CD14-positive monocyte (primary cell): ENCODE measurements around the gene SLC37A4. TPM values are rescaled to one million over a fixed set of nuclear protein-coding genes. Genes with fewer than 3 reads are reported as not detected.

Experiments used
- DNase-seq, 3 donors: peaks; one replicate each; pipeline ENCODE4 v3.0.0-alpha.2; 2011 to 2022
- H2AFZ ChIP-seq: 2 replicates; pipeline ENCODE4 v1.6.0; 2012; ENCODE audit warnings: mild to moderate bottlenecking, low read depth, low read length, inconsistent platforms; ENCODE audit not compliant: insufficient read depth, poor library complexity, severe bottlenecking
- H3K27ac ChIP-seq, 2 donors: 1 replicate in 1 of 2; 2 replicates in 1 of 2; pipeline ENCODE4 v1.5.1; 2012 to 2013; ENCODE audit warnings: low read length in 2 of 2, control low read depth in 1 of 2, inconsistent platforms in 1 of 2, low read depth in 1 of 2, mild to moderate bottlenecking in 1 of 2
- H3K27me3 ChIP-seq, 2 donors: one replicate each; pipeline versions ENCODE4 v1.6.0 to v1.6.1; 2011 to 2013; ENCODE audit warnings: low read length in 2 of 2; ENCODE audit not compliant: control insufficient read depth in 2 of 2, insufficient read depth in 2 of 2
- H3K36me3 ChIP-seq, 2 donors: replicated peaks in 1 of 2; 1 replicate in 1 of 2; 2 replicates in 1 of 2; pipeline versions ENCODE4 v1.5.1 to v1.6.1; 2012 to 2013; ENCODE audit warnings: low read length in 2 of 2, control low read depth in 1 of 2, inconsistent platforms in 1 of 2, mild to moderate bottlenecking in 1 of 2; ENCODE audit not compliant: insufficient read depth in 2 of 2, control insufficient read depth in 1 of 2
- H3K4me1 ChIP-seq, 2 donors: 1 replicate in 1 of 2; 2 replicates in 1 of 2; pipeline versions ENCODE4 v1.5.1 to v1.6.1; 2012 to 2013; ENCODE audit warnings: low read length in 2 of 2, control low read depth in 1 of 2, inconsistent platforms in 1 of 2, mild to moderate bottlenecking in 1 of 2, moderate library complexity in 1 of 2; ENCODE audit not compliant: insufficient read depth in 2 of 2, control insufficient read depth in 1 of 2
- H3K4me2 ChIP-seq: replicated peaks from 2 replicates; pipeline ENCODE3; 2012; ENCODE audit warnings: low read length, moderate library complexity, mild to moderate bottlenecking; ENCODE audit not compliant: poor library complexity, severe bottlenecking; ENCODE audit errors: extremely low read depth
- H3K4me3 ChIP-seq, 3 experiments: fragments of 200-600 bp in 1 of 3; sonication (generic) in 1 of 3; replicated peaks in 1 of 3; 1 replicate in 2 of 3; 2 replicates in 1 of 3; pipeline ENCODE4 v1.5.1; 2011 to 2013; ENCODE audit warnings: low read length in 3 of 3, mild to moderate bottlenecking in 3 of 3, control low read depth in 2 of 3, low read depth in 2 of 3, inconsistent platforms in 1 of 3, moderate library complexity in 1 of 3
- H3K79me2 ChIP-seq: 2 replicates; pipeline ENCODE4 v1.6.0; 2012; ENCODE audit warnings: mild to moderate bottlenecking, control low read depth, inconsistent platforms, low read length, moderate library complexity; ENCODE audit not compliant: insufficient read depth
- H3K9ac ChIP-seq: 2 replicates; pipeline ENCODE4 v1.6.0; 2017; ENCODE audit warnings: low read length, mild to moderate bottlenecking; ENCODE audit not compliant: insufficient read depth, poor library complexity, severe bottlenecking
- H3K9me3 ChIP-seq, 2 donors: replicated peaks in 1 of 2; 1 replicate in 1 of 2; 2 replicates in 1 of 2; pipeline versions ENCODE4 v1.5.1 to v1.6.1; 2012 to 2013; ENCODE audit warnings: low read length in 2 of 2, control low read depth in 1 of 2; ENCODE audit not compliant: control insufficient read depth in 1 of 2, insufficient read depth in 1 of 2
- H4K20me1 ChIP-seq: 2 replicates; pipeline ENCODE4 v1.6.0; 2012; ENCODE audit warnings: mild to moderate bottlenecking, low read length, control low read depth, moderate library complexity; ENCODE audit not compliant: insufficient read depth
- H3K27ac Mint-ChIP-seq, 7 donors: one replicate each; pipeline ENCODE4 v1.8.0; 2020; ENCODE audit warnings: mild to moderate bottlenecking in 7 of 7, mixed read lengths in 7 of 7, moderate library complexity in 6 of 7, inconsistent platforms in 2 of 7
- H3K27me3 Mint-ChIP-seq, 3 donors: one replicate each; pipeline ENCODE4 v1.8.0; 2021 to 2022; ENCODE audit warnings: low read depth in 3 of 3, mild to moderate bottlenecking in 3 of 3, mixed read lengths in 3 of 3, moderate library complexity in 3 of 3, inconsistent platforms in 1 of 3
- H3K36me3 Mint-ChIP-seq, 2 donors: one replicate each; pipeline ENCODE4 v1.8.0; 2020; ENCODE audit warnings: mixed read lengths in 2 of 2, inconsistent platforms in 1 of 2, mild to moderate bottlenecking in 1 of 2
- H3K4me1 Mint-ChIP-seq: one replicate; pipeline ENCODE4 v1.8.0; 2020; ENCODE audit warnings: mild to moderate bottlenecking, mixed read lengths
- H3K4me3 Mint-ChIP-seq, 2 donors: one replicate each; pipeline ENCODE4 v1.8.0; 2020; ENCODE audit warnings: mild to moderate bottlenecking in 2 of 2, mixed read lengths in 2 of 2, moderate library complexity in 1 of 2
- H3K9me3 Mint-ChIP-seq, 7 donors: one replicate each; pipeline ENCODE4 v1.8.0; 2020 to 2022; ENCODE audit warnings: mixed read lengths in 7 of 7, mild to moderate bottlenecking in 6 of 7, moderate library complexity in 6 of 7, inconsistent platforms in 2 of 7
- CTCF ChIP-seq: fragments of 200-600 bp; IDR thresholded peaks from one replicate; pipeline ENCODE4 v1.8.0; 2022; ENCODE audit warnings: antibody characterized with exemption, mild to moderate bottlenecking
- WGBS: methylation state at CpG from one replicate; pipeline ENCODE4 v1.1.5; 2013; ENCODE audit warnings: missing lambda C conversion rate; ENCODE audit not compliant: insufficient coverage; 5-methylcytosine and 5-hydroxymethylcytosine counted together
- intact Hi-C, 2 donors: fragments of 100-400 bp; cut with micrococcal nuclease; formaldehyde crosslinking; loops; one replicate each; pipeline versions ENCODE4 v1.15.0 to v1.15.1; 2023
- polyA minus RNA-seq: library from RNA; depleted of rRNA, polyadenylated mRNA; stranded (reverse); fragments of >200 nt; gene quantifications from 2 replicates; pipeline ENCODE4 v1.2.3, GENCODE V29; 2012
- polyA plus RNA-seq, 3 donors: library from polyadenylated mRNA; depleted of rRNA in 1 of 3; unstranded in 2 of 3; stranded (reverse) in 1 of 3; fragments of 300-500 nt in 2 of 3; fragments of >200 nt in 1 of 3; fragmentation: Illumina TruSeq in 2 of 3; gene quantifications; 1 replicate in 2 of 3; 2 replicates in 1 of 3; pipeline ENCODE4 v1.2.3, GENCODE V29; 2012 to 2021
- total RNA-seq, 12 experiments: library from RNA in 1 of 12; stranded (reverse) in 1 of 12; fragments of 120-200 nt in 1 of 12; gene quantifications; one replicate each; pipeline ENCODE4 v1.2.4 and lab custom pipeline; 2013 to 2026; ENCODE audit warnings: mixed read lengths in 6 of 12, inconsistent platforms in 1 of 12

SLC37A4 gene
- total RNA-seq (2013): 2.3 TPM
- polyA plus RNA-seq (1 to 10 TPM; 5.9 to 8.0 (median 7.2) TPM), polyA minus RNA-seq (2.5 and 3.0 TPM in 2 replicates), total RNA-seq (lab: John Stamatoyannopoulos, UW) (0.46 to 3.5 (median 2.2) reads per million in 11 experiments)

GRCh38 chr11:119030329-119031047 lies at the start of gene SLC37A4:
Gene SLC37A4, minus strand, starts transcription at chr11:119030877.
- TF ChIP-seq CTCF: peak; percentile 88
- Histone ChIP-seq H3K4me3 (peak within 1 kb of the TSS; percentile 76 to 97 (median 84)), H3K9me3 (no peaks in the 10 kb centered on the region), H3K27ac (peak within 1 kb of the TSS in 1 of 2 donors; percentile 65), H3K36me3 (peaks cover under 1 to 11% of the 10 kb centered on the region in 2 donors), H3K9ac (peak within 1 kb of the TSS; percentile 59), H3K4me1 (peaks cover 8 to 15% of the 10 kb centered on the region in 2 donors), H3K79me2 (peaks cover 3% of the 10 kb centered on the region), H3K4me2 (peak within 1 kb of the TSS; percentile 99), H3K27me3 (no peaks in the 10 kb centered on the region), H2AFZ (peak within 1 kb of the TSS; percentile 100), H4K20me1 (no peaks in the 10 kb centered on the region)
- peaks cover 16% of the 10 kb centered on the region for H3K4me1 Mint-ChIP-seq
- peak within 1 kb of the TSS in 4 of 7 donors; percentile 15 to 75 (median 44) for H3K27ac Mint-ChIP-seq
- H3K36me3 Mint-ChIP-seq: peaks cover 11% of the 10 kb centered on the region in 2 donors
- under 1% methylated on average over 67 of the region's 67 CpGs for WGBS
- DNase-seq: peak; percentile 97 to 98 (median 97)
- H3K9me3 Mint-ChIP-seq: no peaks in the 10 kb centered on the region
- intact Hi-C loops: loop anchor here (1.0 to 5.0 kb wide), 3 partner anchors 10 to 33 kb away; partner anchors contain the start of genes CENATAC (in 1 of the 2) and HYOU1 (in 1 of the 2)
- peak within 1 kb of the TSS; percentile 81 to 85 for H3K4me3 Mint-ChIP-seq
- H3K27me3 Mint-ChIP-seq: no peaks in the 10 kb centered on the region

- H3K36me3 Mint-ChIP-seq: peaks cover 69 to 87% of the 10 kb centered on the region in 2 donors
- intact Hi-C loops: no loop called here
- H3K27me3 Mint-ChIP-seq: no peaks in the 10 kb centered on the region
- H3K9me3 Mint-ChIP-seq: no peaks in the 10 kb centered on the region
- Histone ChIP-seq H3K36me3 (peaks cover 76% of the 10 kb centered on the region in 2 donors), H3K9me3 (no peaks in the 10 kb centered on the region), H2AFZ (no peak overlapping the region), H3K4me1 (no peaks in the 10 kb centered on the region), H3K27me3 (no peaks in the 10 kb centered on the region), H4K20me1 (peaks cover 6% of the 10 kb centered on the region), H3K27ac (no peak overlapping the region), H3K9ac (no peak overlapping the region), H3K4me3 (no peak overlapping the region), H3K79me2 (no peaks in the 10 kb centered on the region), H3K4me2 (no peak overlapping the region)
- WGBS: 96% methylated on average over 15 of the region's 19 CpGs
- H3K4me1 Mint-ChIP-seq: peaks cover 5% of the 10 kb centered on the region
- H3K4me3 Mint-ChIP-seq: no peak overlapping the region
- no peak for DNase-seq
- H3K27ac Mint-ChIP-seq: peak overlapping the region in 3 of 7 donors; percentile 18 to 43 (median 20)
- TF ChIP-seq CTCF: no peak
These were observed 48.2 kb upstream of the SLC37A4 start for GRCh38 chr11:119078675-119079420.
